Common myeloid progenitor, CD34-positive (primary cell): ENCODE data around the gene OXA1L.
"Not testable (repeated sequence)": the region's sequence is repeated elsewhere in the genome, so short reads cannot be mapped to it uniquely, and the experiment has no call there.

Experiments
- CTCF ChIA-PET: fragments of 350-600 bp; sonication (Branson Sonifier 250); formaldehyde crosslinking; loops from one replicate; lab custom pipeline; 2021; ENCODE audit warnings: antibody characterized with exemption; lab: Charles Lee
- POLR2A ChIA-PET: fragments of 350-600 bp; sonication (Branson Sonifier 250); formaldehyde crosslinking; loops from one replicate; lab custom pipeline; 2021; ENCODE audit warnings: antibody characterized with exemption; lab: Charles Lee
- DNase-seq, 3 donors: peaks; one replicate each; pipeline versions ENCODE4 v3.0.0 to v3.0.0-alpha.2; 2013
- H3K27ac ChIP-seq, 2 experiments: 1 replicate in 1 of 2; 2 replicates in 1 of 2; pipeline ENCODE4 v1.7.0; 2013; ENCODE audit warnings: inconsistent platforms in 2 of 2, low read length in 2 of 2, mild to moderate bottlenecking in 2 of 2, low read depth in 1 of 2, moderate library complexity in 1 of 2; ENCODE audit not compliant: severe bottlenecking in 2 of 2, insufficient read depth in 1 of 2, poor library complexity in 1 of 2
- H3K27me3 ChIP-seq, 5 experiments: replicated peaks in 2 of 5; 1 replicate in 3 of 5; 2 replicates in 2 of 5; pipeline versions ENCODE4 v1.6.1 to v1.7.0; 2013; ENCODE audit warnings: low read length in 4 of 5, mild to moderate bottlenecking in 2 of 5, moderate library complexity in 2 of 5, inconsistent platforms in 1 of 5; ENCODE audit not compliant: insufficient read depth in 5 of 5, control insufficient read depth in 4 of 5
- H3K36me3 ChIP-seq, 4 experiments: 1 replicate in 2 of 4; 2 replicates in 2 of 4; pipeline versions ENCODE4 v1.6.1 to v1.7.0; 2013; ENCODE audit warnings: low read length in 3 of 4, control low read depth in 1 of 4, mild to moderate bottlenecking in 1 of 4; ENCODE audit not compliant: control insufficient read depth in 4 of 4, insufficient read depth in 4 of 4
- H3K4me1 ChIP-seq, 4 experiments: 1 replicate in 3 of 4; 2 replicates in 1 of 4; pipeline versions ENCODE4 v1.6.1 to v1.7.1; 2013; ENCODE audit warnings: low read length in 3 of 4, mild to moderate bottlenecking in 3 of 4, control low read depth in 1 of 4, inconsistent platforms in 1 of 4, moderate library complexity in 1 of 4; ENCODE audit not compliant: control insufficient read depth in 4 of 4, insufficient read depth in 4 of 4; ENCODE audit errors: control extremely low read depth in 1 of 4
- H3K4me3 ChIP-seq, 7 experiments: 1 replicate in 4 of 7; 2 replicates in 3 of 7; pipeline versions ENCODE4 v1.5.1 to v1.7.0; 2013; ENCODE audit warnings: mild to moderate bottlenecking in 7 of 7, low read length in 6 of 7, moderate library complexity in 6 of 7, inconsistent platforms in 2 of 7, low read depth in 2 of 7, control low read depth in 1 of 7; ENCODE audit not compliant: insufficient read depth in 4 of 7, control insufficient read depth in 1 of 7; ENCODE audit errors: extremely low read depth in 1 of 7
- H3K9me3 ChIP-seq, 5 experiments: 1 replicate in 4 of 5; 2 replicates in 1 of 5; pipeline versions ENCODE4 v1.6.1 to v1.7.1; 2013; ENCODE audit warnings: low read length in 4 of 5, mild to moderate bottlenecking in 2 of 5, inconsistent platforms in 1 of 5, low read depth in 1 of 5, moderate library complexity in 1 of 5; ENCODE audit not compliant: control insufficient read depth in 4 of 5, insufficient read depth in 2 of 5; ENCODE audit errors: control extremely low read depth in 1 of 5
- WGBS: methylation state at CpG from one replicate; pipeline ENCODE4 v1.1.5; 2013; ENCODE audit not compliant: insufficient coverage; 5-methylcytosine and 5-hydroxymethylcytosine counted together

OXA1L gene

GRCh38 chr14:22747769-22748168, 18.7 kb upstream of the OXA1L start:
- POLR2A ChIA-PET = no interaction called here
- Histone ChIP-seq H3K9me3 (no peaks in the 10 kb centered on the region), H3K4me1 (peaks cover 6 to 16% (median 9%) of the 10 kb centered on the region in 4 experiments), H3K27ac (no peak overlapping the region), H3K4me3 (no peak overlapping the region), H3K36me3 (no peaks in the 10 kb centered on the region), H3K27me3 (no peaks in the 10 kb centered on the region)
- no CpG with 5 or more reads among the region's 4 CpGs for WGBS
- CTCF ChIA-PET = interaction anchor here (0.6 to 1.7 kb wide), 2 partner anchors 13 to 19 kb away, joined by 5 to 6 read pairs; no protein-coding TSS in a partner anchor
- DNase-seq = no peak

- peaks cover 6 to 16% (median 9%) of the 10 kb centered on the region in 4 experiments for H3K4me1 ChIP-seq
- H3K4me3 ChIP-seq = no peak overlapping the region
- no peak for DNase-seq
- WGBS = 100% methylated on average over 2 of the region's 4 CpGs
- no peaks in the 10 kb centered on the region for H3K9me3 ChIP-seq
- no peak overlapping the region for H3K27ac ChIP-seq
- ChIA-PET POLR2A (no interaction called here), CTCF (interaction anchor here (1.7 kb wide), 1 partner anchor 13 kb away, joined by 5 read pairs; no protein-coding TSS in a partner anchor)
- no peaks in the 10 kb centered on the region for H3K27me3 ChIP-seq
- H3K36me3 ChIP-seq = no peaks in the 10 kb centered on the region
These were observed 18.3 kb upstream of the OXA1L start for GRCh38 chr14:22748206-22748605.

GRCh38 chr14:22748631-22749068, 17.8 kb upstream of the OXA1L start:
- Histone ChIP-seq H3K36me3 (no peaks in the 10 kb centered on the region), H3K27me3 (no peaks in the 10 kb centered on the region), H3K4me1 (peaks cover 6 to 16% (median 9%) of the 10 kb centered on the region in 4 experiments), H3K9me3 (no peaks in the 10 kb centered on the region), H3K4me3 (peak overlapping the region in 2 of 7 experiments; percentile 16 to 57), H3K27ac (peak overlapping the region in 1 of 2 experiments; percentile 35)
- DNase-seq = peak in 2 of 3 donors; percentile 59 to 70
- ChIA-PET CTCF (interaction anchor here (0.9 to 1.7 kb wide), 3 partner anchors 9 to 104 kb away, joined by 3 to 5 read pairs (median 4); no protein-coding TSS in a partner anchor), POLR2A (no interaction called here)
- 9% methylated on average over 3 of the region's 4 CpGs for WGBS

GRCh38 chr14:22752422-22752821, 14.1 kb upstream of the OXA1L start:
- no peak for DNase-seq
- ChIA-PET POLR2A (no interaction called here), CTCF (no interaction called here)

GRCh38 chr14:22753586-22753985, 12.9 kb upstream of the OXA1L start:
- 89% methylated on average over 5 of the region's 6 CpGs for WGBS
- no peaks in the 10 kb centered on the region for H3K36me3 ChIP-seq
- H3K27ac ChIP-seq = no peak overlapping the region
- H3K4me3 ChIP-seq = no peak overlapping the region
- POLR2A ChIA-PET = no interaction called here
- no peaks in the 10 kb centered on the region for H3K27me3 ChIP-seq
- DNase-seq = no peak
- no peaks in the 10 kb centered on the region for H3K9me3 ChIP-seq
- CTCF ChIA-PET = no interaction called here
- H3K4me1 ChIP-seq = peaks cover 0 to 7% (median 4%) of the 10 kb centered on the region in 4 experiments

More at GRCh38 chr14:22752422-22752821, 14.1 kb upstream of the OXA1L start:
- Histone ChIP-seq H3K4me1 (peaks cover 6 to 16% (median 9%) of the 10 kb centered on the region in 4 experiments), H3K9me3 (no peaks in the 10 kb centered on the region), H3K36me3 (no peaks in the 10 kb centered on the region), H3K27ac (no peak overlapping the region), H3K27me3 (no peaks in the 10 kb centered on the region), H3K4me3 (no peak overlapping the region)
- WGBS = 100% methylated on average over 3 of the region's 8 CpGs

- H3K4me3 ChIP-seq, POLR2A ChIA-PET, H3K27ac ChIP-seq, H3K9me3 ChIP-seq, DNase-seq, H3K4me1 ChIP-seq, H3K27me3 ChIP-seq, H3K36me3 ChIP-seq: not testable (repeated sequence)
- CTCF ChIA-PET = interaction anchor here (1.6 kb wide), 1 partner anchor 9 kb away, joined by 4 read pairs; no protein-coding TSS in a partner anchor
- WGBS = no CpG with 5 or more reads among the region's 10 CpGs
These were observed 8.4 kb upstream of the OXA1L start for GRCh38 chr14:22757972-22758650.

- H3K4me1 ChIP-seq = peaks cover 2 to 6% (median 4%) of the 10 kb centered on the region in 4 experiments
- H3K36me3 ChIP-seq = peaks cover 0 to 2% (median 0%) of the 10 kb centered on the region in 4 experiments
- WGBS = no CpG with 5 or more reads among the region's 1 CpG
- H3K9me3 ChIP-seq = peaks cover 0 to 9% (median 0%) of the 10 kb centered on the region in 5 experiments
- no peak overlapping the region for H3K4me3 ChIP-seq
- no peak for DNase-seq
- H3K27ac ChIP-seq = no peak overlapping the region
- H3K27me3 ChIP-seq = no peaks in the 10 kb centered on the region
- ChIA-PET POLR2A (no interaction called here), CTCF (interaction anchor here (0.8 kb wide), 1 partner anchor 21 kb away, joined by 3 read pairs; no protein-coding TSS in a partner anchor)
These were observed 4.8 kb upstream of the OXA1L start for GRCh38 chr14:22761734-22762133.
